Retina (tissue), 1 donor: ENCODE measurements around the gene MCF2L2.

Source experiments
- DNase-seq: peaks from one replicate; pipeline ENCODE4 v3.0.0-alpha.2; 2016

Gene MCF2L2

DNA sequence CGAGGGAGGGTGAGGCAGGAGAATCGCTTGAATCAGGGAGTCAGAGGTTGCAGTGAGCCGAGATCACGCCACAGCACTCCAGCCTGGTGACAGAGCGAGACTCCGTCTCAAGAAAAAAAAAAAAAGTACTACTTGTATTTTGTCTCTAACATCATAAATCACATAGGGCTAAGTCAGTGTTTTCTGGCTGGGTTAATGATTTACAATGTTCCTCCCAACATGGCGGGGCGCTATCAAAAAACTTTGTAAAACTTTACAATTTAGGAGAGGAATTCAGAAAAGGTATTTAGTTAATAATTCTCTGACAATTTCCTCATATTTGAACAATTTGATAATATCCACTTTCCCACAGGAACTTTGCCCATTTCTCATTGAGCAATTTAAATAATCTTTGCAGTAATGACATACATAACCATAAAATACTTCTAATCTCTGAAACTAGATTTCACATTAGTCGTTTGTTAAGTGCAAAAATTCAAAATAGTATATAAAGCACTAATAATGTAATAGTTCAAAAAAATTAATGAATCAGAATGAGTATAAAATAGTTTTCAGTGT is 202.0 kb downstream of the MCF2L2 start:
- DNase-seq: no peak

GRCh38 chr3:183224180-183224970 is 204.0 kb downstream of the MCF2L2 start:
- no peak for DNase-seq

DNA sequence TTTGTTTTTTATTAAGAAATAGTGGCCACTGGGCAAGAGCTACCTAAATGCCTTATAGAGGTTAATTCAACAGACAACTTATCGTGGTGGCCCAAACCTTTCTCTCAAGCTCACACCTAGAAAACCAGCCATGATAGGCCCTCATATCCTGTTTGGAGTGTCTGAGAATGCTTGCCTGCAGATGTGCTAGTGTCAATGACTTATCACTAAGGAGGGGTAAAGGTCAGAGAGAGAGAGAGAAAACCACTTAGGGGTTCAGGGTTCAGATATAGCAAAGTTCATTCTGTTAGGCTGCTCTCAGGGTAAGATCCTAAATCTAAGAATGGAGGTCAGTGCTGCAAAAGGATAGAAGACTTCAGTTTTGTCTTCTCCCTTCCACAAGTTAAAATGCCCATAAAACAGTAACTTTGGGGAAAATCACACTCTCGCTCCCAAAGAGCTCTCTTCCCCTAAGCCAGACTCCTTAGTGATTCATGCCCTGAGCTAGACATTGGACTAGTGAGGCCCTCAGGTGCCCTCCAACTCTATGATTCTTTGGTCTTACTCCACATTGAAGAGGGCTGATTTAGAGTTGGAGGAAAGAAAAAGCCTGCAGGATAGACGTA is 205.7 kb downstream of the MCF2L2 start:
- no peak for DNase-seq

GRCh38 chr3:183220828-183221227 is 207.6 kb downstream of the MCF2L2 start:
- no peak for DNase-seq

DNA sequence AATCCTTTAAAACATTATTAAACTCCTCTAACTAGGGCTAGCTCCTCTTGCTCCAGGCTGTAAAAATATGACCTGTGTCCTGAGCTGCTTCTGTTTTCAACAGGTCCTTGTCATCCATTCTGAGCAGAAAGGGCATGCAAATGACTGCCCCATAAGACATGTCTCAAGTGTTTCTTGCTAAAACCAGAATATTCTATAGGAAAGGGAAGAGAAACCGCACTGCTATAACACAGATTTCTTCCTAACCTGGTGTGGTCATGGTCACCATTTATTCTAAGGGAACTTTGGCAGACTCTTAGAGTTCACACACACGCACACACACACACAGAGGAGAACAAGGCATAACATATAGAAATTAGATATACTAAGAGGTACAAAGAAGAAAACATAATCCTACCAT is 209.6 kb downstream of the MCF2L2 start:
- DNase-seq: no peak

DNA sequence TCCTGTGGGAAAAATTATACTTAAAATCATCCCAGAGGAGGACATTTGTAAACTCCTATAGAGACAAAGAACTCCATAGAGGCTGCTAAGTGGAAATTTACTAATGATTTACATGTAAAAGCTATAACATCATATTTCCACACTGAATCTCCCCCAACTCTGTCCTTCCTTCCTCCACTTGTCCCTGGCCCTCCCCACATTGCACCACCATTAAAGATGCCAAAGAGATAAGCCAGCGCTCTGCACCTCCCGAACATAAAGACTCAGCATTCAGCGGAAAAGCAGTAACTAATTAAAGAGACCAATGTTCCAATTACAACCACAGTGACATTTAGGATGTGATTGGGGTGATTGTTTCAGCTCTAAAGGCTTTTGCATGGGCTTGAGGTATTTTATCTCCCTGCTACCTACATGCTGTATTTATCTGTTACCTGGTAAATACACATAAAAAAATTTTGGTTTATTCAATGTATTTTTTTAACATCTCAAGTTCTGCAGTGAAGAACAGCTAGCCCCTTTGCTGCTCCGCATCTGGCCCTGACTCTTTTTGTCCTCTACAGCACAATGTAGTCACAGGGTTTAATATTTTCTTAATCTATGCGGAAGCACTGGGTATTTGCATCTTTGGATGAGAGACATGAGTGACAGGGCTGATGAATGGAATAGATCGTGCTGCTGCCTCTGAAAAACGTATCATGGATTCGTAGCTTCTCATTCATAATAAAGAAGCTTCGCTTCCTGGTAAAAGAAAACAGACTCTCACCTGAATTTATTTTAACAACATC is 210.7 kb downstream of the MCF2L2 start:
- DNase-seq: no peak

GRCh38 chr3:183215591-183216202 is 212.7 kb downstream of the MCF2L2 start:
- no peak for DNase-seq

- DNase-seq: no peak
Measured at GRCh38 chr3:183214277-183214612, 214.2 kb downstream of the MCF2L2 start.

DNA sequence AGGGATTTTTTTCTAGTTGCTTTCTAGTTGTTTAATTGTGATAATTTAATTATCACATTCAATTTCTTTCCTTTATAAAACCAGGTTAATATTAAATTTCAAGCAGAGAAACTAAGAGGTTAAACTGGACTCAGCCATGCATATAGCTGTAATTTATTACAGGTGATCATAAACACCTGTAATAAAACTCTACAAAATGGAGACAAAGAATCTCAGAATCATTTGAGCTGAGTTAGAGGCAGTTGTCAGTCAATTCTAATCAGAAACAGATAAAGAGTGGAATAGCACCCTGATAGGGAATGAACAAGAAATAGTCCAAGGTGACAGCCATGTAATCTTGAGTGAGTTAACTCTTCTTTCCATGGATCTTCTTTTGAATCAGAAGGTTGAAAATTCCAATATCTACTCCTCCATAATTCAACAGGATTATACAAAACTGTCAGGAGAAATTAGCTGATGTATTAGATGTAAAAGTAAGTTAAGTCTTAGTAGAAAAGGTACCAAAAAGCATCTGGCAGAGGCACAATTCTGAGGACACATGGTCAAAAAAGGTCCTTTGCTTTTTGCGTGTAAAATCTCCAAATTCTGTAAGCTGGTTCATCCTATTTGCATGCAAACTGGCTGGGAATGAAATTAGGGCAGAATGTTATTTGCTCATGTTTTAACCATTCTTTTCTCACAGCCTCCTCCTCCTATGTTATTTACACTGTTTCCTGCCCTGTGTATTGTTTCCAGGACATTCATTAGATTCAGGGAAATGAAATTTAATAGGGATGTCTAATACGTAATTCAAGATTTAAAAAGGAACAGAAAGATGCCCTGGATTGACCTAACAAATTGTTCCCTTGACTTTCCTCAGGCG is 214.8 kb downstream of the MCF2L2 start:
- no peak for DNase-seq

DNA sequence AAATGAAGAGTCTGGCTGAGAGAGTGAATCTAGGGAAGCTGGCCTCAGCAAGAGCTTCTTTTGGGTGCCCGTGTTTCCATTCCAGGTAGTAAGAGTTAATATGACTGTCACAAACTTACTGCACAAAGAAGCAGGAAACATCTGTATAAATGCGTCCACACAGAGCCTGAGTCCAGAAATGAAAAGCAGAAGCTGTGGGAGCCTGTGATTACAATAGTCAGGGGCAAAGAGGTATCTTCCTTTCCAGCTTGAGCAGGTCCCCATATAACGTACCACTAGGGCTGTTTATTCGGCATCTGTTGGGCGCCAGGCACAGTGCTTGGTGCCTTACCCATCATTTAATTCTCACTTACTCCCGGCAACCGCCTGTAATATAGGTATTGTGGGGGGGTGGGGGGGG is 215.9 kb downstream of the MCF2L2 start:
- no peak for DNase-seq

GRCh38 chr3:183212096-183212495 is 216.3 kb downstream of the MCF2L2 start:
- DNase-seq: no peak

DNA sequence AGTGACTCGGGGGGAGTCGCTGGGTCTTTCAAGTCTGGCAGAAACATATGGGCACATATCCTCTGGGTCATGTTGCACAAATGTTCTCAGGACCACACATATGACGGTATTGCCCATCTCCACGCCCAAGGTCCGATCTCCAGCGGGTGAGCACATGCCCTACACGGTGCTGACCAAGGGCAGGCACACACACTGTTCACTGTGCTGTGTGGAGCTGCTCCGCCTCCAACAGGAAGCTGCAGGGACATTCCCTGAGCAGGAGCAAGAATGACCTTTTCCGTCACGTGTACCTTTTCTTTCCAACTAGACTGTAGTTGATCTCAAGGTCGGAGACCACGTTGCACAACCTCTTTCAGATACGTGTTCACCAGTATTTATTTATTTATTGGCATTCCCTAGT is 217.1 kb downstream of the MCF2L2 start:
- DNase-seq: no peak

GRCh38 chr3:183210862-183211341 is 217.5 kb downstream of the MCF2L2 start:
- DNase-seq: no peak

- no peak for DNase-seq
Measured at GRCh38 chr3:183210341-183210740, 218.1 kb downstream of the MCF2L2 start.

DNA sequence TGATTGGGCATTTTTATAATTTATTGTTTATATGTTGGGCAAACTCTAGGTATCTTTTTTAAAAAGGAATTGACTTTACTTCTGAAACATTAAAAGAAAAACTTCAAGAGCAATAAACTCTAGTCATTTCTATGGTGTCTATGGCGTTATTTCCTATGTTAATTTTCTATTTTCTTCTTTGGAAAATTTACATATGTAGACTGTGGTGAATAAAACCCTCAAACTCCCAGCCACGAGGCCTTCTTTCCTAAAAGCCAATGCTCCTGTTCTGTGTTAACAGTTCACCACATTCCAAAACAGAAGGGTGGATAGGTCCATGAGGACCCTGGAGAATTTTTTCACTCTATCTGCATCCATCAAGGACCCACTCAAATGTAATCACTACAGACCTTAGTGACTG is 219.6 kb downstream of the MCF2L2 start:
- DNase-seq: no peak

DNA sequence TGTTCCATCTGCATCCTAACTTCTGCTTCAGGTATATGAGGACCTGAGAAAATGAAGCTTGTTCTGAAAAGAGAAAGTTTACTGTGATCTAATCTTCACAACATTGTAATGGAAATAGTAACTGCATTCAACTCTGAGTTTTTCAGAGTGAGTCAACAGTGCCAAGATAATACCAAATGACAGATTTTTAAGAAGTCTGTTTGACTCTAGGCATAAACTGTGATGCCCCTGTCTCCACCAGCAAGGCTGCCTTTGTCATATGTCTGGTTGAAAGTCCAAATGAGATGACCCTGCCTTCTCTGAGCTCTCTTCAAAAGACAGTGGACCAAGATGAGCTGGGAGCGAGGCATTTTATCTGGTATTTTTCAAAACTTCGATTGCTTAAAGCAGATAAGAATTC is 220.2 kb downstream of the MCF2L2 start:
- no peak for DNase-seq

DNA sequence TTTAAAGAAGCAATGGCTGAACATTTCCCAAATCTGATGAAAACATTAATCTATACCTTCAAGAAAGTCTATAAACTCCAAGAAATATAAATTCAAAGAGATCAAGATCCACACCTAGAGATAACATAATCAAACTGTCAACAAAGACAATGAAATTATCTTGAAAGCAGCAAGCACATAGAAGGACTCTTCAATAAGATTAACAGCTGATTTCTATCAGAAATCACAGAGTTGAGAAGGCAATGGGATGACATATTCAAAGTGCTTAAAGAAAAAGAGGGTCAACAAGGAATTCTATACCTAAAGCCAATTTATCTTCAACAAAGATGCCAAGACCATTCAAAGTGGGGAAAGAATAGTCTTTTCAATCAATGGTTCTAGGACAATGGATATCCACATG is 224.7 kb downstream of the MCF2L2 start:
- no peak for DNase-seq

DNA sequence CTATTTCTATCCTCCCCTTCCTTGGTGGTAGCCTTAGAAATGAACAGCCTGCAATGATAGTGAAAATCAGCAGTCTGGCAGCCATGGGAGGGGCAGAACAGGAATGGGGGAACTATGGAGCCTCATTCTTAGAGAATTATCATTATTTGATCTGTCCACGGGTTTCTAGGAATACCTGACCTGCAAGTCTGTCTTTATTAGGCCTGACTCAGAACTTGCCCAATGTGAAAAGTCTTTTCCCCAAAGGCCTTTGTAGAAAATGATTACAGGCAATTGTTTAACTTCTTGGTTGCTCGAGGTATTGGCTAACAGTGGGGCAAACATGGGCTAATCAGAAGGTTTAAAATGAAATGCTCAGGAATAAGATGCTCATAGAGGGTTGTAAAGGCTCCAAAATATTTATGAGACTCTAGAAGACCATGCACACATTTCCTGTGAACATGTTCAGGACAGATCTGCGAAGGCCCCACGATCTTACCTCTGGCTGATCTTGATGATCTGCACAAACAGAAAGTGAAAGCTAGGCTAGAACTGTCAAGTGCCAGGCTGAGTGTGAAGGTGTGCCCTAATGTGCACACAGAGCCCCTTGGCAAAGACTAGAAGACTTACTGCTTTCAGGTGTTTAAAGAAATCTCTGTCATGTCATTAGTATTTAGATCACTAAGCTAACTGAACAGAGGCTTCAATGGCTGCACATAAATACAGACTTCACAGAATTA is 226.3 kb downstream of the MCF2L2 start:
- no peak for DNase-seq

- DNase-seq: no peak
Measured at GRCh38 chr3:183198939-183199338, 229.5 kb downstream of the MCF2L2 start.

GRCh38 chr3:183197734-183198133 is 230.7 kb downstream of the MCF2L2 start:
- DNase-seq: no peak

GRCh38 chr3:183195266-183195665 is 233.2 kb downstream of the MCF2L2 start:
- no peak for DNase-seq
